GM12865 (cell line): ENCODE results near the gene PLEKHG7.
"Not testable (repeated sequence)": the region's sequence is repeated elsewhere in the genome, so short reads cannot be mapped to it uniquely, and the experiment has no call there.

Source experiments
- DNase-seq: peaks from one replicate; pipeline ENCODE4 v3.0.0; 2010; ENCODE audit warnings: low read depth
- H3K4me3 ChIP-seq: 2 replicates; pipeline ENCODE4 v1.5.1; 2011; ENCODE audit warnings: mild to moderate bottlenecking, low read depth, low read length, control low read depth
- CTCF ChIP-seq: IDR thresholded peaks from 2 replicates; pipeline ENCODE4 v1.5.1; 2011; ENCODE audit warnings: low read length, control low read depth, low read depth, inconsistent platforms; ENCODE audit not compliant: insufficient read depth; ENCODE audit errors: missing control alignments

Gene PLEKHG7

DNA sequence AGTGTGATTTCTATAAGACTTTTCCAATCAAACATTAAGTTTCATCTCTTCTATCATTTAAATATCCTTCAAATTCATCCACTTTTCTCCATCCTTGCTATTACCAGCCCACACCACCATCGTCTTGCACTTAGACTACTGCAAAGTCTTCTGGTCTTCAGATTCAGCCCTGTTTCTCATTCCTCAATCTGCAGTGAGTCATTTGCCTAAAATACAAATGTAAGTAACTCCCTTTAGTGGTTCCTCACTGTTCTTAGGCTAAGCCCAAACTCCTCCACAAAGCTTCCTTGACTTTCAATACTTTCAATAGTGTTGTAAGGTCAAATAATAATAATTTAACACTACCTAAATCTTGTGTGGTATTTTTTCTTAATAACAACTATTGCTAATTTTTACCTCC is 83.3 kb downstream of the PLEKHG7 start:
- H3K4me3 ChIP-seq, result no peak overlapping the region
- TF ChIP-seq CTCF, result no peak
- DNase-seq, result no peak

- not testable (repeated sequence) for H3K4me3 ChIP-seq, DNase-seq
Observed at GRCh38 chr12:92794356-92794755, 91.6 kb downstream of the PLEKHG7 start.

DNA sequence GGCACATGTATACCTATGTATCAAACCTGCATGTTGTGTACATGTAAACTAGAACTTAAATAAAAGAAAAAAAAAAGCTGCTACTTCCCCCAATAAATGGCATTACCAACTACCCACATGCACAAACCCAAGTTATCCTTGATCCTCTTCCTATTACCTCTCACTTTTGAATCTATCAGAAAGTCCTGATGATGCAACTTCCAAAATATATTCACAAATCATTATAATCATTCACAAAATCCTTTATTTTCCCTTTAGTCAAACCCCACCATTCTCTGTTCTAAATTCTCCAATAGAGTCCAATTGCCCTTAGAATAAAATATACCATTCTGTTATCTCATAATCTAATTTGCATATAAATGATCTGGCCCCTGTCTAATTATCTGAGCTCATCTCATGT is 92.0 kb downstream of the PLEKHG7 start:
- no peak for TF ChIP-seq CTCF
- no peak for DNase-seq
- no peak overlapping the region for H3K4me3 ChIP-seq

DNA sequence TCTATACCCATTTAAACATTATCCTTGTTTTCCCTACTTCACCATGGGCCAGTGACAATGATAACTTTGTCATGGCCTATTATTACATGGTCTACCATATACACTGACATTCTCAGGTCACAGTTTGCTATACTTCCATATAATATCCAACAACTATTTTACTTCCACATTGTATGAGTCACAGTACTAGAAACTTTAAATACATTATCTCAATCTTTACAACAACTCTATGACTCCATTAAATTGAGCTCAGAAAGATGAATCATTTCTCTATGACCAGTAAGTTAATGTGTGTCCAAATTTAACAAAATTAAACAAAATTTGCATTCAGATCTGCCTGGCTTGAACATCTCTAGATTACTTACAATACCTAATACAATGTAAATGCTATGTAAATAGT is 93.9 kb downstream of the PLEKHG7 start:
- no peak overlapping the region for H3K4me3 ChIP-seq
- no peak for DNase-seq
- no peak for TF ChIP-seq CTCF

- no peak for TF ChIP-seq CTCF
- no peak overlapping the region for H3K4me3 ChIP-seq
- no peak for DNase-seq
Observed at GRCh38 chr12:92802906-92803305, 100.1 kb downstream of the PLEKHG7 start.

GRCh38 chr12:92803903-92804302 is 101.1 kb downstream of the PLEKHG7 start:
- TF ChIP-seq CTCF, result no peak
- DNase-seq, result no peak
- H3K4me3 ChIP-seq, result no peak overlapping the region

GRCh38 chr12:92810370-92810769 is 107.6 kb downstream of the PLEKHG7 start:
- H3K4me3 ChIP-seq, result no peak overlapping the region
- peak; percentile 42 for DNase-seq
- TF ChIP-seq CTCF, result no peak

DNA sequence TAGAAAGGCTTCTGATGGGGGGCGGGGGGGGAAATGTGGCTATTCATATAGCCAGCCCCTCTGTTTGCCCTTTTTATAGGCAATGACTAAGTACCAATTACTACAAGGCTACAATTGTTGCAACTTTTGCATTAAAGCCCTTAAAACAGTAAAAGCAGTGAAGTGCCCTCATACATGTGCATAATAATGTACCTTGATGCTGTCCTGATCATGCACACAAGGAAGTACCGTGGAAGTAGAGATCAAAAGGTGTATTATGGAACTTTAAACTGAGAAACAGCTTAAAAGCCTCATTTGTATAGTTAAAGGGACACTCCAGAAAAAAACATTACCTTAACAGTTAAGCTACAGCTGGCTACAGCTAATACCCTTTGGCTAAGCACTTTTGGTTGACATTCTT is 111.8 kb downstream of the PLEKHG7 start:
- H3K4me3 ChIP-seq, result no peak overlapping the region
- no peak for TF ChIP-seq CTCF
- DNase-seq, result no peak
